ENCODE data around the gene FBXO44. TPM values are rescaled to one million over a fixed set of nuclear protein-coding genes. Genes with fewer than 3 reads are reported as not detected.
A peak's percentile ranks its signal among the peaks of the same experiment; 100 is the strongest.

FBXO44 gene
- total and polyA plus RNA-seq, 12 donors, result 6.3 to 121 (median 38.1) TPM

GRCh38 chr1:11681071-11681771 lies 26.5 kb downstream of the FBXO44 start, which contains the start of gene MAD2L2:
Gene MAD2L2, minus strand, starts transcription at chr1:11681148. Its CDS starts 547 bp downstream, at chr1:11680601.
- H3K4me3 ChIP-seq, result peak within 1 kb of the TSS; percentile 39 to 70 (median 56)
- H3K27me3 ChIP-seq, result no peaks in the 10 kb centered on the region
- H3K4me1 ChIP-seq (replicated peaks in 1 of 2), result peaks cover 5 to 12% of the 10 kb centered on the region in 2 donors
- TF ChIP-seq POLR2A (IDR thresholded peaks at IDR 0.05) (peak in 1 of 2 donors; percentile 6), CTCF (IDR thresholded peaks at IDR 0.05) (no peak)
- 0 to 2% (median 0%) methylated on average over 20 to 71 of the region's 71 CpGs for WGBS, 4 donors
- H3K27ac ChIP-seq, result peak within 1 kb of the TSS in 4 of 5 donors; percentile 22 to 93 (median 76)
- DNase-seq, result peak; percentile 62 to 92 (median 86)
- peaks cover 0 to 5% of the 10 kb centered on the region in 2 donors for H3K36me3 ChIP-seq (replicated peaks in 1 of 2)
- intact Hi-C loops (cut with DNase I), result no loop called here
- no peaks in the 10 kb centered on the region for H3K9me3 ChIP-seq (replicated peaks in 1 of 3)

GRCh38 chr1:11682287-11682771 lies 27.7 kb downstream of the FBXO44 start:
- Histone ChIP-seq H3K4me1 (replicated peaks in 1 of 2) (peaks cover 5 to 12% of the 10 kb centered on the region in 2 donors), H3K27me3 (no peaks in the 10 kb centered on the region), H3K36me3 (replicated peaks in 1 of 2) (no peaks in the 10 kb centered on the region), H3K4me3 (no peak overlapping the region), H3K27ac (no peak overlapping the region), H3K9me3 (replicated peaks in 1 of 3) (no peaks in the 10 kb centered on the region)
- TF ChIP-seq CTCF (IDR thresholded peaks at IDR 0.05) (no peak), POLR2A (IDR thresholded peaks at IDR 0.05) (no peak)
- intact Hi-C loops (cut with DNase I), result no loop called here
- DNase-seq, result no peak
- 48 to 62% (median 55%) methylated on average over 6 to 7 of the region's 7 CpGs for WGBS, 4 donors

GRCh38 chr1:11682799-11683198 lies 28.1 kb downstream of the FBXO44 start:
- no peak overlapping the region for H3K4me3 ChIP-seq
- no peak overlapping the region for H3K27ac ChIP-seq
- peaks cover 5 to 12% of the 10 kb centered on the region in 2 donors for H3K4me1 ChIP-seq (replicated peaks in 1 of 2)
- no peaks in the 10 kb centered on the region for H3K27me3 ChIP-seq
- no peaks in the 10 kb centered on the region for H3K36me3 ChIP-seq (replicated peaks in 1 of 2)
- no peak for DNase-seq
- no peak for TF ChIP-seq CTCF (IDR thresholded peaks at IDR 0.05)
- no peak for TF ChIP-seq POLR2A (IDR thresholded peaks at IDR 0.05)
- intact Hi-C loops (cut with DNase I), result no loop called here
- 29 to 73% (median 59%) methylated on average over 1 of the region's 1 CpG for WGBS, 4 donors
- no peaks in the 10 kb centered on the region for H3K9me3 ChIP-seq (replicated peaks in 1 of 3)

- no peak for DNase-seq
- Histone ChIP-seq H3K9me3 (replicated peaks in 1 of 3) (no peaks in the 10 kb centered on the region), H3K27me3 (peaks cover 7% of the 10 kb centered on the region), H3K27ac (no peak overlapping the region), H3K4me3 (no peak overlapping the region), H3K4me1 (replicated peaks in 1 of 2) (peaks cover 5 to 12% of the 10 kb centered on the region in 2 donors), H3K36me3 (replicated peaks in 1 of 2) (no peaks in the 10 kb centered on the region)
- TF ChIP-seq POLR2A (IDR thresholded peaks at IDR 0.05) (no peak), CTCF (IDR thresholded peaks at IDR 0.05) (no peak)
- 42 to 58% (median 52%) methylated on average over 7 of the region's 7 CpGs for WGBS, 4 donors
- intact Hi-C loops (cut with DNase I), result no loop called here
These were observed 29.4 kb downstream of the FBXO44 start for GRCh38 chr1:11684070-11684469.

All from adrenal gland (tissue), 12 donors.